Measurements from ENCODE around the gene RMRP.

Gene RMRP

GRCh38 chr9:35688558-35689541 lies 31.0 kb upstream of the RMRP start:
- POLR2A ChIA-PET = no interaction called here
- Histone ChIP-seq H3K9me3 (ENCODE audit: control extremely low read depth in 1 of 5, control insufficient read depth in 4 of 5, insufficient read depth in 2 of 5, low read depth in 1 of 5, low read length in 4 of 5) (no peaks in the 10 kb centered on the region), H3K36me3 (ENCODE audit: control insufficient read depth in 4 of 4, insufficient read depth in 4 of 4, low read length in 3 of 4) (peaks cover 0 to 18% (median 3%) of the 10 kb centered on the region in 4 experiments), H3K27me3 (replicated peaks in 2 of 5; ENCODE audit: control insufficient read depth in 4 of 5, insufficient read depth in 5 of 5, low read length in 4 of 5) (no peaks in the 10 kb centered on the region), H3K4me3 (ENCODE audit: control insufficient read depth in 1 of 7, extremely low read depth in 1 of 7, insufficient read depth in 4 of 7, low read depth in 2 of 7, low read length in 6 of 7) (peak overlapping the region in 1 of 7 experiments; percentile 74), H3K4me1 (ENCODE audit: control extremely low read depth in 1 of 4, control insufficient read depth in 4 of 4, insufficient read depth in 4 of 4, low read length in 3 of 4) (peaks cover 0 to 19% (median 18%) of the 10 kb centered on the region in 4 experiments), H3K27ac (ENCODE audit: insufficient read depth in 1 of 2, low read depth in 1 of 2, low read length in 2 of 2, poor library complexity in 1 of 2, severe bottlenecking in 2 of 2) (no peak overlapping the region)
- CTCF ChIA-PET = interaction anchor here (1.2 to 2.1 kb wide), 8 partner anchors 8 to 40 kb away, joined by 3 to 16 read pairs (median 4); partner anchors contain the start of genes CCDC107 and RMRP
- peak in 2 of 3 donors; percentile 35 to 55 for DNase-seq
- WGBS (ENCODE audit: insufficient coverage) = 96% methylated on average over 10 of the region's 12 CpGs

- Histone ChIP-seq H3K9me3 (ENCODE audit: control extremely low read depth in 1 of 5, control insufficient read depth in 4 of 5, insufficient read depth in 2 of 5, low read depth in 1 of 5, low read length in 4 of 5) (no peaks in the 10 kb centered on the region), H3K27ac (ENCODE audit: insufficient read depth in 1 of 2, low read depth in 1 of 2, low read length in 2 of 2, poor library complexity in 1 of 2, severe bottlenecking in 2 of 2) (no peak overlapping the region), H3K36me3 (ENCODE audit: control insufficient read depth in 4 of 4, insufficient read depth in 4 of 4, low read length in 3 of 4) (peaks cover 0 to 25% (median 4%) of the 10 kb centered on the region in 4 experiments), H3K4me3 (ENCODE audit: control insufficient read depth in 1 of 7, extremely low read depth in 1 of 7, insufficient read depth in 4 of 7, low read depth in 2 of 7, low read length in 6 of 7) (no peak overlapping the region), H3K4me1 (ENCODE audit: control extremely low read depth in 1 of 4, control insufficient read depth in 4 of 4, insufficient read depth in 4 of 4, low read length in 3 of 4) (peaks cover 0 to 19% (median 18%) of the 10 kb centered on the region in 4 experiments), H3K27me3 (replicated peaks in 2 of 5; ENCODE audit: control insufficient read depth in 4 of 5, insufficient read depth in 5 of 5, low read length in 4 of 5) (no peaks in the 10 kb centered on the region)
- DNase-seq = no peak
- CTCF ChIA-PET = interaction anchor here (1.2 to 2.1 kb wide), 9 partner anchors 9 to 41 kb away, joined by 3 to 16 read pairs (median 3); partner anchors contain the start of genes CCDC107 and RMRP
- 86% methylated on average over 1 of the region's 2 CpGs for WGBS (ENCODE audit: insufficient coverage)
- POLR2A ChIA-PET = no interaction called here
Observed at GRCh38 chr9:35687972-35688557, 30.2 kb upstream of the RMRP start.

DNA sequence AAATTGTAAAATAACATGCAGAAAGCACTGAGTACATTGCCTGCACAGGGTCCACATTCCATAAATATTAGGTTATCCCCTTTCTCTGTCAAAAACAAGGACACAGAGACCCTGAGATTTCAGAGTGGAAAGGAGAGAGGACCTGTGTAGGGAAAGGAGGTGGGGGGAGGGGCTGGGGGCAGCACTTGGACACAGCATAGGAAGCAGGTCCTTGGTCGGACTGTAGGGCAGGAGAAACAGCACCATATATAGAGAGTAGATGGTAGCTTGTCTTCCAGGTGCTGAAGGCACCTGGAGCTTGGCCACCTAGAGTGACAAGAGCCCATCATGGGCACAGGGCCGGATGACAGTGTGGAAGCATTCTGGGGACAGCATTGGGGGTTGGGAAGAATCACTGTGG lies 29.5 kb upstream of the RMRP start:
- H3K27me3 ChIP-seq (replicated peaks in 2 of 5; ENCODE audit: control insufficient read depth in 4 of 5, insufficient read depth in 5 of 5, low read length in 4 of 5) = no peaks in the 10 kb centered on the region
- no peak for DNase-seq
- WGBS (ENCODE audit: insufficient coverage) = 93% methylated on average over 2 of the region's 2 CpGs
- ChIA-PET POLR2A (no interaction called here), CTCF (interaction anchor here (1.2 to 2.1 kb wide), 5 partner anchors 10 to 42 kb away, joined by 3 to 16 read pairs (median 3); partner anchors contain the start of genes CCDC107 and RMRP)
- H3K36me3 ChIP-seq (ENCODE audit: control insufficient read depth in 4 of 4, insufficient read depth in 4 of 4, low read length in 3 of 4) = peaks cover 0 to 33% (median 4%) of the 10 kb centered on the region in 4 experiments
- peaks cover 0 to 19% (median 18%) of the 10 kb centered on the region in 4 experiments for H3K4me1 ChIP-seq (ENCODE audit: control extremely low read depth in 1 of 4, control insufficient read depth in 4 of 4, insufficient read depth in 4 of 4, low read length in 3 of 4)
- H3K4me3 ChIP-seq (ENCODE audit: control insufficient read depth in 1 of 7, extremely low read depth in 1 of 7, insufficient read depth in 4 of 7, low read depth in 2 of 7, low read length in 6 of 7) = no peak overlapping the region
- no peak overlapping the region for H3K27ac ChIP-seq (ENCODE audit: insufficient read depth in 1 of 2, low read depth in 1 of 2, low read length in 2 of 2, poor library complexity in 1 of 2, severe bottlenecking in 2 of 2)
- H3K9me3 ChIP-seq (ENCODE audit: control extremely low read depth in 1 of 5, control insufficient read depth in 4 of 5, insufficient read depth in 2 of 5, low read depth in 1 of 5, low read length in 4 of 5) = no peaks in the 10 kb centered on the region

DNA sequence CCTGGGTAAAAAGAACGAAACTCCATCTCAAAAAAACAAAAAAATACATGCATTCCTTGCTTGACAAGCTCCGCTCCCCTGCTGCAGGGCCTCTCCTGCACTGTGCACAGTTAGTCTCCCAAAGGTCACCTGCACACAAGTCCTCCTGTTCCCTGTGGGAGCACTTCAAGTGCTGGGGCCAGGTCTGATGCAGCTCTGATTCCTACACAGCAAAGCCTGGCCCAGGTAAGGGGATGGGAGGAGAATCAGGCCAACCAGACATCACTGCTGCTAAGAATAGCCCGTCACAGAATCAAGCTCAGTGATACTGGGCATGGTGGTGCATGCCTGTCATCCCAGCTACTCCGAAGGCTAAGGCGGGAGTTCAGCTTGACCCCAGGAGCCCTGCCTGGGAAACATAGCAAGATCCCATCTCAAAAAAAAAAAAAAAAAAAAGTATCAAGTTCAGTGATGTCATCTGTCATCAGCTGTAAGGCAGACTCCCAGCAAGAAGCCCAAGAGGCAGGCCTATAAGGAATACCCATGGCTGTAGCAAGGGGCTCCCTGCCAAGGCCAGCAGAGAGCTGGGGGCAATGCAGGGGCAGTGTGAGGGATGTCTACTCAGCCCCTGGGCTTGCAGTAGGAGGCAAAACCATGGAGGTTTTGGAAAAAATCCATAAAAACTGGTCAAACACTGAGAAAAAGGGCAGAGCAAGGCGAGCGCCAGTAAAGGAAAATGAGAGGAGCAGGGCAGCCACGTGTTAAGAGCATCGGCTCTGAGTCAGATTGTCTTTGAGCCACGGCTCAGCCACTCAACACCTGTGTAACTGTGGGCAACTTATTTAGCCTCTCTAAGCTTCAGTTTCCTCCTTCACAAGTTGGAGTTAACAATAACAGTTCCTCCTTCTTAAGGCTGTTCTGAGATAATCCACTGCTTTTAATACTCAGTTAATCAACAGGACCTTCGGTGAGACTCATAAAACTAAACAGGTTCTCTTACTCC lies 28.7 kb upstream of the RMRP start:
- 95% methylated on average over 7 of the region's 11 CpGs for WGBS (ENCODE audit: insufficient coverage)
- H3K4me3 ChIP-seq (ENCODE audit: control insufficient read depth in 1 of 7, extremely low read depth in 1 of 7, insufficient read depth in 4 of 7, low read depth in 2 of 7, low read length in 6 of 7) = no peak overlapping the region

GRCh38 chr9:35685506-35685905 lies 27.7 kb upstream of the RMRP start:
- Histone ChIP-seq H3K4me1 (ENCODE audit: control extremely low read depth in 1 of 4, control insufficient read depth in 4 of 4, insufficient read depth in 4 of 4, low read length in 3 of 4) (peaks cover 0 to 14% (median 11%) of the 10 kb centered on the region in 4 experiments), H3K4me3 (ENCODE audit: control insufficient read depth in 1 of 7, extremely low read depth in 1 of 7, insufficient read depth in 4 of 7, low read depth in 2 of 7, low read length in 6 of 7) (no peak overlapping the region), H3K27ac (ENCODE audit: insufficient read depth in 1 of 2, low read depth in 1 of 2, low read length in 2 of 2, poor library complexity in 1 of 2, severe bottlenecking in 2 of 2) (no peak overlapping the region), H3K9me3 (ENCODE audit: control extremely low read depth in 1 of 5, control insufficient read depth in 4 of 5, insufficient read depth in 2 of 5, low read depth in 1 of 5, low read length in 4 of 5) (no peaks in the 10 kb centered on the region), H3K36me3 (ENCODE audit: control insufficient read depth in 4 of 4, insufficient read depth in 4 of 4, low read length in 3 of 4) (peaks cover 0 to 34% (median 6%) of the 10 kb centered on the region in 4 experiments), H3K27me3 (replicated peaks in 2 of 5; ENCODE audit: control insufficient read depth in 4 of 5, insufficient read depth in 5 of 5, low read length in 4 of 5) (no peaks in the 10 kb centered on the region)
- DNase-seq = no peak
- ChIA-PET POLR2A (no interaction called here), CTCF (interaction anchor here (1.1 to 4.8 kb wide), 4 partner anchors 10 to 614 kb away, joined by 3 to 37 read pairs (median 3); no protein-coding TSS in a partner anchor)
- 98% methylated on average over 9 of the region's 13 CpGs for WGBS (ENCODE audit: insufficient coverage)

More for the DNA sequence above, 28.7 kb upstream of the RMRP start:
- Histone ChIP-seq H3K27me3 (replicated peaks in 2 of 5; ENCODE audit: control insufficient read depth in 4 of 5, insufficient read depth in 5 of 5, low read length in 4 of 5) (no peaks in the 10 kb centered on the region), H3K27ac (ENCODE audit: insufficient read depth in 1 of 2, low read depth in 1 of 2, low read length in 2 of 2, poor library complexity in 1 of 2, severe bottlenecking in 2 of 2) (no peak overlapping the region), H3K9me3 (ENCODE audit: control extremely low read depth in 1 of 5, control insufficient read depth in 4 of 5, insufficient read depth in 2 of 5, low read depth in 1 of 5, low read length in 4 of 5) (no peaks in the 10 kb centered on the region), H3K4me1 (ENCODE audit: control extremely low read depth in 1 of 4, control insufficient read depth in 4 of 4, insufficient read depth in 4 of 4, low read length in 3 of 4) (peaks cover 0 to 18% (median 18%) of the 10 kb centered on the region in 4 experiments), H3K36me3 (ENCODE audit: control insufficient read depth in 4 of 4, insufficient read depth in 4 of 4, low read length in 3 of 4) (peaks cover 0 to 34% (median 6%) of the 10 kb centered on the region in 4 experiments)
- CTCF ChIA-PET = interaction anchor here (1.1 to 4.8 kb wide), 4 partner anchors 10 to 25 kb away, joined by 3 to 37 read pairs (median 5); no protein-coding TSS in a partner anchor
- no peak for DNase-seq
- POLR2A ChIA-PET = no interaction called here

DNA sequence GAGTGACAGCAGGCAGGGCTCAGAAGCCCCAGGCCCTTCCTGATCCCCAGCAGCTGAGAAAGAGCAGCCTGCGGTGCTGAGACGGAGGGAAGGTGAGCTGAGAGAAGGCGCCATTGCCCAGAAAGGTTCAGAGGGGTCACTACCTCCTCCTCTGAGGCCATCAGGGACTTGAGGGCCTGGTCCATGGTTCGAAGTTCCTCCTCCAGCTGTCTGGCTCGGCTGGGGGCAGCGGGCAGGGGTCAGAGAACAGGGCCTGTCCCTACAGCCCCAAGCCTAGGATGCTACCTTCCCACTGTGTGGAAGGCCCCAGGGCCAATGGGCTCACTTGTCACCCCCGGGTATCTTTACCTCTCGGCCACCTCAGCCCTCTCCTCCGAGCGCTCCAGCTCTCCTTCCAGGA lies 27.1 kb upstream of the RMRP start:
- POLR2A ChIA-PET = no interaction called here
- Histone ChIP-seq H3K27me3 (replicated peaks in 2 of 5; ENCODE audit: control insufficient read depth in 4 of 5, insufficient read depth in 5 of 5, low read length in 4 of 5) (no peaks in the 10 kb centered on the region), H3K4me3 (ENCODE audit: control insufficient read depth in 1 of 7, extremely low read depth in 1 of 7, insufficient read depth in 4 of 7, low read depth in 2 of 7, low read length in 6 of 7) (no peak overlapping the region), H3K4me1 (ENCODE audit: control extremely low read depth in 1 of 4, control insufficient read depth in 4 of 4, insufficient read depth in 4 of 4, low read length in 3 of 4) (peaks cover 0 to 10% (median 6%) of the 10 kb centered on the region in 4 experiments), H3K9me3 (ENCODE audit: control extremely low read depth in 1 of 5, control insufficient read depth in 4 of 5, insufficient read depth in 2 of 5, low read depth in 1 of 5, low read length in 4 of 5) (no peaks in the 10 kb centered on the region), H3K27ac (ENCODE audit: insufficient read depth in 1 of 2, low read depth in 1 of 2, low read length in 2 of 2, poor library complexity in 1 of 2, severe bottlenecking in 2 of 2) (no peak overlapping the region), H3K36me3 (ENCODE audit: control insufficient read depth in 4 of 4, insufficient read depth in 4 of 4, low read length in 3 of 4) (peaks cover 0 to 34% (median 6%) of the 10 kb centered on the region in 4 experiments)
- no peak for DNase-seq
- CTCF ChIA-PET = interaction anchor here (1.1 to 4.8 kb wide), 3 partner anchors 12 to 614 kb away, joined by 3 to 37 read pairs (median 3); no protein-coding TSS in a partner anchor
- WGBS (ENCODE audit: insufficient coverage) = 99% methylated on average over 10 of the region's 10 CpGs

Measured in common myeloid progenitor, CD34-positive (primary cell).